ENCODE results near the gene PDCL3. TPM values are rescaled to one million over a fixed set of nuclear protein-coding genes. Genes with fewer than 3 reads are reported as not detected.

The PDCL3 gene
- total RNA-seq (ENCODE audit: insufficient read depth, low replicate concordance): 14.2 TPM

- peak; percentile 100 for DNase-seq (ENCODE audit: low spot score)
Measured at GRCh38 chr2:100562613-100563406, at the start of gene PDCL3. PDCL3 (plus strand) TSS chr2:100562993; CDS start chr2:100563068, 75 bp downstream.

DNA sequence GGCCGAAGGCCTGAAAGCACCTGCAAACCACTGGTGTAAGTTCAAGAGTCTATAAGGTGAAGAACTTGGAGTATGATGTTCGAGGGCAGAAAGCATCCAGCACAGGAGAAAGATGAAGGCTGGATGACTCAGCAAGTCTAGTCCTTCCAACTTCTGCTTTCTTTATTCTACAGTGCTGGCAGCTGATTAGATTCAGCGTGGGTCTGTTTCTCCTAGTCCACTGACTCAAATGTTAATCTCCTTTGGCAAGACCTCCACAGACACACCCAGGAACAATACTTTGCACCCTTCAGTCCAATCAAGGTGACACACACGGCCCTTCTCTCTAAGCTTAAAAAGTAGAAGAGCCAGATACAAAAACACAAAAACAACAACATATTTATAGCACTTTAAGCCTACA lies 49.1 kb upstream of the PDCL3 start:
- DNase-seq (ENCODE audit: low spot score): peak; percentile 13

- no peak for DNase-seq (ENCODE audit: low spot score)
Measured at GRCh38 chr2:100517556-100517955, 45.2 kb upstream of the PDCL3 start.

DNA sequence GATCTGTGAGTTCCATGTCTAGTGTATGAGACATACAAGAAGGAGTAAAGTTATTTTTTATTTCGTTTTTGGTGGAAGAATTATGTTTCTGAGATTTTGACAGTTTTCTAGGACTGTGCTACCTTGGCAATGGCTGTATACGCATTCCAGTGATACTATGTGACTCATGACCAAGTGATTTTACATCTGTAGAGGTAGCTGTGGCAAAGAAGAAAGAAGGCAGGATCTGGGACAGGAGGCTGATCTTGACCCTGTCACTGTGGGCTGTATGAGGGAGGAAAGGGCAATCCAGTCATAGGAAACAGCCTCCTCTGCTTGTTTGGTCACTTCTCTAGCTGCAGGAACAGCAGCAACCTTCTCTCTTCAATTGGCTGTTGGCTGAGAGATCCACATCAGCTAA lies 44.0 kb upstream of the PDCL3 start:
- no peak for DNase-seq (ENCODE audit: low spot score)

DNA sequence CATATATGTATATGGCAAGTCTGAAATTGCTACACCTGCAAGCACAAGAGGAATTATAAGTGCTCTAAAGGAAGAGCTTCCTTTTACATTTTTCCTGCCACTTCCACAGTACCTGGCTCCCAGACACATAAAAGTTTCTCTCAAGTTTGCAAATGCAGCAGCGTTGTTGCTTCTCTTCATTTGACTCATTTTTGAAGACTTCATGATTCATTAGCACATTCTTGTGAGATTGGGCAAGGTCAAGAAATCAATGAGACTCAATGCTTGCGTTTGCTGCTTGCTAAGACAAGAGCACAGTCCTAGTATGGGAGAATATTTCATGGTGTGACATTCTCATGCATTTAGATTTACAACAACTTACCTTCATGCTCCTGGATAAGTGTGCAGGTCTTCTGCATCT lies 42.6 kb upstream of the PDCL3 start:
- DNase-seq (ENCODE audit: low spot score): no peak

DNA sequence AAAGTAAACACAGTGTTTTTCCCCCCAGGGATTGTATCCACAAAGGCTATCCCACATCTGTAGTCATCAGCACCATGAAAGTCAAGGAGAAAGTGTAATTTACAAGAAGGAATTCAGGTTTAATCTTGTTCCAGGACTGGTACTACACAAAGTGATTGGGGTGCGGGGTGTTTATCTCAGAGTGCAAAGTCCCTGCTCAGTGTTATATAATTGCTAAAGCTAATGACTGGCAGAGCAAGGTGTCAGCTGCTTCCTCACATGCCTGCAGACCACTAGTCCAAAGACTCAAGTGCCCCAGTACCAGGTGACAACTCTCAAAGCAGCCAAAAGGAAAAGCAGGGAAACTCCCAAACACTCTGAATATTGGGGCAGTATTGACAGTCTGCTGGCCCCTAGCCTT lies 40.4 kb upstream of the PDCL3 start:
- DNase-seq (ENCODE audit: low spot score): no peak

GRCh38 chr2:100524331-100524730 lies 38.5 kb upstream of the PDCL3 start:
- DNase-seq (ENCODE audit: low spot score): no peak

- DNase-seq (ENCODE audit: low spot score): no peak
Measured at GRCh38 chr2:100526868-100527267, 35.9 kb upstream of the PDCL3 start.

GRCh38 chr2:100527440-100528015 lies 35.3 kb upstream of the PDCL3 start:
- DNase-seq (ENCODE audit: low spot score): no peak

GRCh38 chr2:100529176-100529575 lies 33.6 kb upstream of the PDCL3 start:
- no peak for DNase-seq (ENCODE audit: low spot score)

DNA sequence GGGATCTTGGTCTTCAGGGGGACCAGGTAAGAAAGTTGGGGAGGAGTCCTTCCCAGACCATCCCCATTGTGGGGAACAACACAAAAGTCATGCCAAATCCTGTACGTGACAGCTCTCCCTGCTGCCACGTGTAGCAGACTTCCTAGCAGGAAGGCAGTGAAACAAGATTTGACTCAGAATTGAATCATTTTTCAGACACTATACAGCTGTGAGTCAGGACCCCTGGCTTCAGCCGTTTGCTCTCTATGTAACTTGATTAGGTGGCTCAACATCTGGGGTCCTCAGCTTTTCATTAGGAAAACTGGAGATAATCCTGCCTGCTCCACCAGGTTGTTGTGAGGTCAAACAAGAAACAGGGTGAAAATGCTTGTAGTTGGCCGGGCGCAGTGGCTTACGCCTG lies 32.9 kb upstream of the PDCL3 start:
- no peak for DNase-seq (ENCODE audit: low spot score)

GRCh38 chr2:100535855-100536254 lies 26.9 kb upstream of the PDCL3 start:
- no peak for DNase-seq (ENCODE audit: low spot score)

- no peak for DNase-seq (ENCODE audit: low spot score)
Measured at GRCh38 chr2:100537918-100538317, 24.9 kb upstream of the PDCL3 start.

DNA sequence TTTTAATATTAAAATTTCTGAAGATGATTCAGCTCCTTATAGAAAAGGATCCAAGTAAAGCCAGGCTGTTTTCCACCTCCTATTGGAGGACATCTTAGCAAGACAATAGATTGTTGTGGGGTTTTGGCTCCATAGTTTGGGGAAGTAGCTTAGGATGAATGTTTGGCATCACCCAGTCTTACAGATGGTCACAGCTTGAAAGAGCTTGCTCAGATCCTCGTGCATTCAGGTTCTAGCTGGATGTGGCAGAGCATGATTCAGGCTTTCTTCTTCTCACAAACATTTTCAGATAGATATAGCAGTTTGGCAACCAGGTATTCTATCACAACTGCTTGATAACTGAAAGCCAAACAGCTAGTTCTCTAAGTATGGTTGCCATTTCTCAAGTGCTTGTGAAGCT lies 23.6 kb upstream of the PDCL3 start:
- no peak for DNase-seq (ENCODE audit: low spot score)

GRCh38 chr2:100541404-100541803 lies 21.4 kb upstream of the PDCL3 start:
- DNase-seq (ENCODE audit: low spot score): no peak

GRCh38 chr2:100542418-100542817 lies 20.4 kb upstream of the PDCL3 start:
- no peak for DNase-seq (ENCODE audit: low spot score)

GRCh38 chr2:100544911-100545596 lies 17.7 kb upstream of the PDCL3 start:
- DNase-seq (ENCODE audit: low spot score): peak; percentile 41

GRCh38 chr2:100546469-100546868 lies 16.3 kb upstream of the PDCL3 start:
- DNase-seq (ENCODE audit: low spot score): no peak

GRCh38 chr2:100548771-100549170 lies 14.0 kb upstream of the PDCL3 start:
- no peak for DNase-seq (ENCODE audit: low spot score)

- DNase-seq (ENCODE audit: low spot score): no peak
Measured at GRCh38 chr2:100551303-100551702, 11.5 kb upstream of the PDCL3 start.

DNA sequence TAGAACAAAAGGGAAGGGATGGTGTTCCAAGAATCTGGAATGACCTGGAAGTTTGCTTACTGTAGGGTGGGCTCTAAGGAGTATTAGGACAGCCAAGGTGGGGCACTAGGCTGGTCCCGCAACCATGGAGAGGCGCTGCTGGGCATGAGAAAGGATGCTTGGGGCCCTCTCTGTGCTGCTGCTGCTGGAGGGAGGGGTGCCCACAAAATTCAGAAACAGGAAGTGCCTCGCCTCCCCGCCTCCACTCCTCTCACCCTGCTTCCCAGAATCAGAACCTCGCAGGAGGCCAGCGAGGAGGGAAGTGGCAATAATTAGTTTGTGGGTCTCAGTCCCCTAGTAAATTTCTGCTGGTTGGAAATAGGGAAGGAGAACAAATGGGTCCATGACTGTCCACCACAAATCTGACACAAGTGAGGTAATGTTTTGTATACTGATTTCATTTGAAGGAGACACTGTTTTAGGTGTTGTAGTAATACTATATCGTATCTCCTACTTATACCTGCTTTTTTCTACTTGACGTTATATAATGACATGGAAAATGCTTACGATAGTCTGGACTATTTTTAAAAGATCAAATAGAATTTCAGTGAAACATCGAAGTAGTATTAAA lies 7.9 kb upstream of the PDCL3 start:
- DNase-seq (ENCODE audit: low spot score): no peak

- no peak for DNase-seq (ENCODE audit: low spot score)
Measured at GRCh38 chr2:100556746-100557145, 6.0 kb upstream of the PDCL3 start.
